NCI-H526 (cell line): ENCODE results near the gene METTL24.
A peak's percentile ranks its signal among the peaks of the same experiment; 100 is the strongest.
"Not testable (repeated sequence)": the region's sequence is repeated elsewhere in the genome, so short reads cannot be mapped to it uniquely, and the experiment has no call there.

Experiments used
- DNase-seq, 2 experiments: peaks; one replicate each; lab custom pipeline; 2025; lab: John Stamatoyannopoulos, UW

METTL24 gene

GRCh38 chr6:110265273-110265672, 92.9 kb downstream of the METTL24 start:
- no peak for DNase-seq

- DNase-seq, result no peak
Measured at GRCh38 chr6:110256366-110256765, 101.8 kb downstream of the METTL24 start.

- no peak for DNase-seq
Measured at GRCh38 chr6:110255211-110255750, 102.9 kb downstream of the METTL24 start.

- peak in 1 of 2 experiments; percentile 4 for DNase-seq
Measured at GRCh38 chr6:110250838-110251237, 107.3 kb downstream of the METTL24 start.

- no peak for DNase-seq
Measured at GRCh38 chr6:110250058-110250457, 108.1 kb downstream of the METTL24 start.

GRCh38 chr6:110246900-110247546, 111.1 kb downstream of the METTL24 start:
- no peak for DNase-seq

GRCh38 chr6:110246378-110246777, 111.8 kb downstream of the METTL24 start:
- DNase-seq, result no peak

GRCh38 chr6:110244621-110245020, 113.5 kb downstream of the METTL24 start:
- DNase-seq, result not testable (repeated sequence)

GRCh38 chr6:110239526-110240274, 118.4 kb downstream of the METTL24 start:
- DNase-seq, result no peak

GRCh38 chr6:110236007-110236406, 122.1 kb downstream of the METTL24 start:
- not testable (repeated sequence) for DNase-seq

- DNase-seq, result no peak
Measured at GRCh38 chr6:110233770-110234374, 124.3 kb downstream of the METTL24 start.

- DNase-seq, result no peak
Measured at GRCh38 chr6:110232450-110232849, 125.7 kb downstream of the METTL24 start.

GRCh38 chr6:110226261-110226660, 131.9 kb downstream of the METTL24 start:
- DNase-seq, result no peak

- no peak for DNase-seq
Measured at GRCh38 chr6:110221738-110222137, 136.4 kb downstream of the METTL24 start.

GRCh38 chr6:110217266-110217665, 140.9 kb downstream of the METTL24 start:
- no peak for DNase-seq

GRCh38 chr6:110216140-110216539, 142.0 kb downstream of the METTL24 start:
- no peak for DNase-seq

GRCh38 chr6:110214338-110214737, 143.8 kb downstream of the METTL24 start:
- no peak for DNase-seq

- DNase-seq, result no peak
Measured at GRCh38 chr6:110211753-110212152, 146.4 kb downstream of the METTL24 start.

- DNase-seq, result no peak
Measured at GRCh38 chr6:110207652-110208051, 150.5 kb downstream of the METTL24 start.

- DNase-seq, result no peak
Measured at GRCh38 chr6:110201151-110201884, 156.8 kb downstream of the METTL24 start.

- no peak for DNase-seq
Measured at GRCh38 chr6:110198561-110198960, 159.6 kb downstream of the METTL24 start.

GRCh38 chr6:110196874-110197273, 161.3 kb downstream of the METTL24 start:
- DNase-seq, result no peak
